Loucy (cell line): ENCODE data around the gene APPL2.

Experiments used
- CTCF ChIP-seq: fragments of 200-600 bp; sonication (generic); conservative IDR thresholded peaks from 2 replicates; pipeline ENCODE4 v1.5.1; 2014; ENCODE audit warnings: mild to moderate bottlenecking, antibody characterized with exemption, low read length
- EZH2phosphoT487 ChIP-seq: fragments of 200-600 bp; IDR thresholded peaks from 2 replicates; pipeline ENCODE4 v1.6.1; 2018; ENCODE audit warnings: antibody characterized with exemption, mild to moderate bottlenecking, moderate library complexity, borderline replicate concordance

GRCh38 chr12:105252901-105253300 lies 16.9 kb upstream of the APPL2 start:
- no peak for TF ChIP-seq CTCF
- TF ChIP-seq EZH2phosphoT487: no peak
